H1 (cell line): Measurements from ENCODE around the gene MACC1. TPM values are rescaled to one million over a fixed set of nuclear protein-coding genes. Genes with fewer than 3 reads are reported as not detected.

ENCODE experiments used
- BACH1 ChIP-seq: IDR thresholded peaks from 2 replicates; pipeline ENCODE4 v1.6.1; 2012; ENCODE audit warnings: low read length, improper control_type of control experiment
- BCL11A ChIP-seq, 2 experiments: IDR thresholded peaks; one replicate each; pipeline ENCODE4 v1.6.1; 2011; ENCODE audit warnings: low read depth in 2 of 2, low read length in 2 of 2, mild to moderate bottlenecking in 2 of 2
- BRCA1 ChIP-seq: IDR thresholded peaks from 2 replicates; pipeline ENCODE4 v1.6.1; 2012; ENCODE audit warnings: low read depth, low read length, improper control_type of control experiment
- CBX5 ChIP-seq: fragments of 300-800, 300-1000 bp; sonication (generic); IDR thresholded peaks from 2 replicates; pipeline ENCODE4 v1.7.1; 2016; ENCODE audit warnings: antibody characterized with exemption, low read length, low read depth
- CBX8 ChIP-seq: fragments of 300-800, 300-1000 bp; sonication (generic); IDR thresholded peaks from 2 replicates; pipeline ENCODE4 v1.7.1; 2016; ENCODE audit warnings: low read depth, low read length, borderline replicate concordance
- CEBPB ChIP-seq: IDR thresholded peaks from 2 replicates; pipeline ENCODE4 v1.6.1; 2012; ENCODE audit warnings: low read depth, low read length
- CTBP2 ChIP-seq: IDR thresholded peaks from 2 replicates; pipeline ENCODE4 v1.7.0; 2011; ENCODE audit warnings: borderline replicate concordance, mild to moderate bottlenecking, moderate library complexity, mixed read lengths, low read length; ENCODE audit not compliant: insufficient read depth, insufficient read length
- EP300 ChIP-seq, 2 experiments: IDR thresholded peaks; 1 replicate in 1 of 2; 2 replicates in 1 of 2; pipeline ENCODE4 v1.6.1; 2011 to 2012; ENCODE audit warnings: low read depth in 2 of 2, low read length in 2 of 2, mild to moderate bottlenecking in 2 of 2, borderline replicate concordance in 1 of 2, inconsistent platforms in 1 of 2, moderate library complexity in 1 of 2
- GABPA ChIP-seq: IDR thresholded peaks from 2 replicates; pipeline ENCODE4 v1.6.1; 2011; ENCODE audit warnings: mild to moderate bottlenecking, low read length, moderate library complexity, borderline replicate concordance; ENCODE audit not compliant: insufficient read depth
- KDM4A ChIP-seq: IDR thresholded peaks from one replicate; pipeline ENCODE4 v1.7.1; 2012; ENCODE audit warnings: low read depth, mild to moderate bottlenecking, moderate library complexity, low read length, inconsistent platforms; ENCODE audit not compliant: severe bottlenecking
- POLR2A ChIP-seq, 2 experiments: IDR thresholded peaks; 1 replicate in 1 of 2; 2 replicates in 1 of 2; pipeline ENCODE4 v1.6.1; 2011; ENCODE audit warnings: low read depth in 2 of 2, low read length in 2 of 2, mild to moderate bottlenecking in 2 of 2; ENCODE audit errors: control extremely low read depth in 1 of 2
- RAD21 ChIP-seq, 2 experiments: IDR thresholded peaks in 1 of 2; conservative IDR thresholded peaks in 1 of 2; 2 replicates each; pipeline ENCODE4 v1.6.1; 2011; ENCODE audit warnings: low read depth in 2 of 2, low read length in 2 of 2, improper control_type of control experiment in 1 of 2, inconsistent platforms in 1 of 2, mild to moderate bottlenecking in 1 of 2, moderate library complexity in 1 of 2
- RFX5 ChIP-seq: IDR thresholded peaks from 2 replicates; pipeline ENCODE4 v1.6.1; 2011; ENCODE audit warnings: low read depth, low read length, improper control_type of control experiment, borderline replicate concordance
- SP1 ChIP-seq: IDR thresholded peaks from 2 replicates; pipeline ENCODE4 v1.6.1; 2011; ENCODE audit warnings: low read depth, low read length
- SP4 ChIP-seq: IDR thresholded peaks from 2 replicates; pipeline ENCODE4 v1.6.1; 2012; ENCODE audit warnings: low read length, inconsistent platforms
- SRF ChIP-seq: IDR thresholded peaks from 2 replicates; pipeline ENCODE4 v1.6.1; 2011; ENCODE audit warnings: mild to moderate bottlenecking, low read depth, low read length, moderate library complexity
- TAF1 ChIP-seq: IDR thresholded peaks from 2 replicates; pipeline ENCODE4 v1.6.1; 2011; ENCODE audit warnings: mild to moderate bottlenecking, low read depth, low read length
- ZNF274 ChIP-seq: IDR thresholded peaks from 2 replicates; pipeline ENCODE4 v1.7.0; 2012; ENCODE audit warnings: low read length, borderline replicate concordance; ENCODE audit errors: extremely low read depth
- polyA plus RNA-seq, 7 experiments: library from polyadenylated mRNA; depleted of rRNA in 3 of 7; stranded (reverse) in 5 of 7; unstranded in 2 of 7; fragments of >200 nt in 5 of 7; fragments of 200-250 nt in 2 of 7; gene quantifications; 1 replicate in 5 of 7; 2 replicates in 1 of 7; 4 replicates in 1 of 7; pipeline versions ENCODE4 v1.2.1 to v1.2.3, GENCODE V29; 2011 to 2013; ENCODE audit warnings: missing spikeins in 2 of 7, mixed read lengths in 2 of 7
- total RNA-seq: library from RNA; stranded (reverse); fragmentation: NEBNext Ultra II Directional; extraction: Animal tissue kit (Norgen Biotek cat#: 25700); gene quantifications from 2 replicates; pipeline ENCODE4 v1.2.1, GENCODE V29; 2021

The MACC1 gene
- total and polyA plus RNA-seq, 2 of the 8 experiments (the other 6 are each of a cell fraction or from before 2014, with no cell fraction given) = 2.0 to 17.2 TPM

DNA sequence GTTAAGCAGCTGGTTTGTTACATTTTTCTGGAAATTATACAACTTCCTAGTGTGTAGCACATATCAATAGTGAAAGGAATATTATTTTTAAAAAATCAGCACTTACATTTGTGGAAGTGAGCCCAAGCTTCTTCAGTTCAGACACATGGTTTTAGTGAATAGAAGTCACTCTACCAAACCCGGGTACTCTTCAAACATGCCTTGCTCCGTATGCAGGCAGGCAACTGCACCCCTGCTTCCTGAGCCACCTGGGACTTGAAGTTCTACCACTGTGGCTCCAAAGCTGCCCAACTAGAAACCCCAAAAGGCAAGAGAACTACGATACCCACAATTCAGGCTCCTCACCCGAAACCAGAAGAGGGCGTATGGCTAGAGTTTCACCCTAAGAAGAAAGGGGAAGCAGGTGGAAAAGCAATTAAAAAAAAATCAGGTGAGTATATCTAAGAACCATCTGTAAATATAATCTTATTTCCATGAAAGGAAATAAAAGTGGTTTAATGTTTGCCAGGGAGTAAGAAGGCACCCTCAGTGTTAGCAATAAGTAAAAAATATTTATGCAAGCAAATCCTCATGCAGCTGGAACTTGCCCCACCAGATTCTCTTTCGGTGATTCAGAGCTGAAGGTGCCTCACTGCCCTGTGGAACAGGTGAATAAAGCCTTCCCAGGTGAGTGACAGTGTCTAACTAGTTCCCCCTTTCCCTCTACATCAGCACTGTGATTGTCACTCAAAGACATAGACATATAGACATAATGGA is at the start of gene MACC1 (continued):
- TF ChIP-seq EP300 (IDR thresholded peaks at IDR 0.05; ENCODE audit: borderline replicate concordance in 1 of 2, low read depth in 2 of 2, low read length in 2 of 2) (peak; percentile 49 to 98), GABPA (no peak), BRCA1 (no peak), CBX5 (no peak), SP4 (peak; percentile 84; the same call in 1 of the 2 replicates), CEBPB (no peak), RFX5 (no peak), BACH1 (no peak), POLR2A (IDR thresholded peaks at IDR 0.05; ENCODE audit: control extremely low read depth in 1 of 2, low read depth in 2 of 2, low read length in 2 of 2) (peak; percentile 34 to 82), RAD21 (IDR thresholded peaks at IDR 0.05 in 1 of 2, conservative IDR thresholded peaks at IDR 0.05 in 1 of 2; ENCODE audit: low read depth in 2 of 2, low read length in 2 of 2) (peak in 1 of 2 experiments; percentile 13; a peak in 2 of 4 replicates), CBX8 (no peak), BCL11A (IDR thresholded peaks at IDR 0.05; ENCODE audit: low read depth in 2 of 2, low read length in 2 of 2) (no peak), KDM4A (no peak), CTBP2 (no peak), ZNF274 (no peak), SP1 (peak; percentile 54; the same call in 1 of the 2 replicates), TAF1 (peak; percentile 71), SRF (no peak)
